Stimulated activated CD4-positive, alpha-beta T cell treated with anti-CD3 and anti-CD28 coated beads, TNF-alpha, amount 100 ng/mL, for 1 hour (primary cell): ENCODE measurements around the gene OR2G3.

Source experiments
- DNase-seq, 3 donors: peaks; one replicate each; pipeline ENCODE4 v3.0.0-alpha.2; 2020; ENCODE audit warnings: low read depth in 3 of 3, low spot score in 1 of 3

Gene OR2G3

GRCh38 chr1:247605286-247605685, at the start of gene OR2G3:
Gene OR2G3 (plus strand): TSS chr1:247605586. CDS start chr1:247605586, 0 bp downstream.
- no peak for DNase-seq

- DNase-seq, result no peak
Measured at GRCh38 chr1:247557926-247558674, 47.3 kb upstream of the OR2G3 start.

DNA sequence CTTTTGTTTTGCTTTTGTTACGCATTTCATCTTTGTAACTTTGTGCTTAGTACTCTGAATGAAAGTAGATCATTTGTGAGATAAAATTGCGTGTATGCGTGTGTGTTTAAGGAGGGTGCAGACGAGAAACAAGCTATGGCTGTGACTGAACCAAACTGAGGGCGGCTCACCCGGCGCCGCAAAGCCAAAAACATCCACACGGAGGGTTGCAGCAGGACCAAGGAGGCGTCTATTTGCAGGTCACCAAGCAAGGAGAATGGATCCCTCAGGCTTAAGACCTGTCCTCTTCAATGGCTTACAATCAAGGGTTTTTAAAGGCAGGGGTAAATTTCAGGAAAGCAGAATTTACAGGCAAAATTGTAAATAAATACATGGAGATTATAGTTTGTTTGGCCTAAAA, 43.7 kb upstream of the OR2G3 start:
- DNase-seq, result no peak

- no peak for DNase-seq
Measured at GRCh38 chr1:247562198-247562597, 43.2 kb upstream of the OR2G3 start.

- DNase-seq, result no peak
Measured at GRCh38 chr1:247574236-247574635, 31.1 kb upstream of the OR2G3 start.

DNA sequence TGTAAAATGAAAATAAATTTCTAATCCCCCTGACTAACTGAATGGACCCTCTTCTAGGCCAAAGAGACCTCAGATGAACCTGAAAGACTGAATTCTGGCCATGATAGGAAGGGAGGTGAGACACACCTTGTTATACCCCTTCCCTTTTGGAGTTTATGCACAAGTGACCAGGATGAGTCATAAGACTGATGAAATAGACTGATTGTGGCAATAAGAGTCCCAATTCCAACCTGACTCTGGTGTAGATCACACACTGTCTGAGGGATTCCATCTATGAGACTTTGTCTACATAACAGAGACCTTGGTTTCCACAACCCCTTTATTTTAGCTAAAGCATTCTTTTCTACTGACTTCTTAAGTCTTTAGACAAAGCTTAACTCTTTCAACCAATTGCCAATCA, 30.7 kb upstream of the OR2G3 start:
- DNase-seq, result no peak

GRCh38 chr1:247576514-247576913, 28.9 kb upstream of the OR2G3 start:
- DNase-seq, result no peak

DNA sequence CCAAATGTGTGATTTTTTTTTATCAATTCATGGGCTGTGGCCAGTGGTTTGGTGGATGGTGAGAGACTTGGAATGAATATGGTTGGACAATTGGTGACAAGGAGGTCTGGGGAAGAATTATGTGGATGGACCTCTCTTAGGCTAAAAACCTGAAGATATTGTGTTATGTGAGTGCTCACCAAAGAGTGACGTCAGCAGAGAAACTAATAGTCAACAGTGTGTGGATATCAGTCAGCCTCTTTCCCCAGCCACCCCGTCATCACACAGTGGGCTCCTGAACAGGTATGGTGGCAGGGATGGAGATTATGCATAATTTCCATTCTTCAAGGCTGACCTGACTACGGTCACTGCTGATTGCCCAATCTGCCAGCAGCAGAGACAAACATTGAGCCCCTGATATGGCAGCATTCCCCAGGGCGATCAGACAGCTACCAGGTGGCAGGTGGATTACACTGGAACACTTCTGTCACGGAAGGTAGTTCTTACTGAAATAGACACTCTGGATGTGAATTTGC, 26.4 kb upstream of the OR2G3 start:
- DNase-seq, result no peak

DNA sequence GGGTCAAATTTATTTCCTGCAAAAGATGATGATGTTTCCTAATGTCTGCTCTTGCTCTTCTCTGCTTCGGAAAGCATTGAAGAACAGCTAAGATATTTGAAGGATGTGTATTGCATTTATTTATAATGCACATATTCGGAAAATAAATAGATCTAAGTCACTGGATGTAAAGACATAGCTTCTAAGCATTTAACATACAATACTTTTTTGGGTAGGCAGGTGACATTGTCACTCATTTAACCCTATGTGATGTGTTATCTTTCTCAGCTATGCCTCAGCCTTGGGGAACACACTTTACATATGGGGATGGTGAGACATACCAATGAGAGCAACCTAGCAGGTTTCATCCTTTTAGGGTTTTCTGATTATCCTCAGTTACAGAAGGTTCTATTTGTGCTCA, 17.3 kb upstream of the OR2G3 start, which contains the start of gene OR2G2:
TSS of gene OR2G2 (plus strand) at position 301 of the 400 bp plus-strand sequence. CDS start at position 301, 0 bp downstream.
- no peak for DNase-seq

DNA sequence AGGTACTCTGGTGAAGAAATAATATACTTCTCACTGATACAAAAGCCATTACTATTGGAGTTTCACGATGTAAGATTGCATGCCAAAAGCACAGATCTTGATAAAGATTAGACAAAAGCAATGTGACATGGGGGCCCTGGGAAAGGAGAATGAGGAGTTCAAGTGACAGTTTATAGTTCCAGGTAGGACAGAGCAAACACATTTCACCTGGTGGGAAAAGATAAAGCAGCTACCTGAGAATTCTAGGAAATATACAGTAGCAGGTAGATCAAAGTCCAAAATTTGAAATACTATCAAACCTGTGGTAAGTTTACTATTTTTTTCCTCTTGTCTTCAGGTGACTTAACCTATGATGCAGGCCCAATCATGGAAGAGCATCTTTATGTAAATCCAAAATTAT, 8.0 kb downstream of the OR2G3 start:
- no peak for DNase-seq

DNA sequence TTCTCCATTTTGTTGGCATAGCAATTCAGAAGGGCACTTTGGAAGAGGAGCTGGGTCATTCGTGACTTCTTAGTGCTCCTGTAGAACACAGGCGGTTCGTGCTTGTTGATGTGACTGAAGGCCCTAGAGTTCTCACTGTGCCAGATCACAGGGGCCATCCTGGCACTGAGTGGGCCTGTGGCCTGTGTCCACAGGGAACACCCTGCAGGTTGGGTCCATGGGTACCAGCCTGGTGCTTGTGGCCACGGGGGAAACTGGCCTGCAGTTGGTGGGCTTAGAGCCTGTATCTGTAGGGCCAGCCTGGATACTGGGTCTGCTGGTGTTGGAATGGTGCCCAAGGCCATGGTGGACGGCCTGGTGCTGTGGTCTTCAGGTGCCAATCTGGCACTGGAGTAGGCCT, 9.2 kb downstream of the OR2G3 start:
- DNase-seq, result no peak

DNA sequence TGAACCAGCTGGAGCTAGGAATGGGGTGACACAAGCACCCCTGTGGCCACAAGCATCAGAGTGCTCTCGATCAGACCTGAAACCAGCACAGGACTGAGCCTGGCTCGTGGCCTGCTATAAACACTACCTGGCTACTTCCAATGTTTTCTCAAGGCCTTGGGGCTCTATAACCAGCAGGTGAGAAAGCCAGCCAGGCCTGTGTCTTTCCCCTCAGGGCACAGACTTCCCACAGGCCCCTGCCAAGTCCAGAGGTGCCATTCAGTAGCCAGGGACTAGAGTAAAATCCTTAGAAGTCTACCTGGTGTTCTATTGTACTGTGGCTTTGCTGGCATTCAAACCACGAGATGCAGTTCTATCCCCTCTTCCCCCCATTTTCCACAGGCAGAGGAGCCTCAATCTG, 22.6 kb downstream of the OR2G3 start:
- no peak for DNase-seq

DNA sequence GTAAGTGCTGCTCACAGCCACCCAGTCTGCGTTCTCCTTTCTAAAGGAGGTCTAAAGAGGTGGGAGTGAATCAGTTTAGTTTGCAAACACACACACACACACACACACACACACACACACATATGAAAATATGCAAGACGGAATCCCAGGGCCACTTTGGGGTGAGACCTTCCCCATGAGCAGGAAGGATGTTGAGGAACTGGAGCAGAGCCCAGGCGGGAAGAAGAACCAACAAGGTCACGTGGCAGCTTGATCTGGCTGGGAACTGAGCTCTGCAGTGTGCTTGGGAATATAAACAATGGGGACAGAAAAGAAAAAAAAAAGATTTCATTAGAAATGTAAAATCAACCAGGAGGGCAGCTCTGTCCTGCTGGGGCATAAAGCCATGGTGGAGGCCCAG, 32.6 kb downstream of the OR2G3 start:
- DNase-seq, result no peak

- no peak for DNase-seq
Measured at GRCh38 chr1:247638781-247639180, 33.4 kb downstream of the OR2G3 start.

DNA sequence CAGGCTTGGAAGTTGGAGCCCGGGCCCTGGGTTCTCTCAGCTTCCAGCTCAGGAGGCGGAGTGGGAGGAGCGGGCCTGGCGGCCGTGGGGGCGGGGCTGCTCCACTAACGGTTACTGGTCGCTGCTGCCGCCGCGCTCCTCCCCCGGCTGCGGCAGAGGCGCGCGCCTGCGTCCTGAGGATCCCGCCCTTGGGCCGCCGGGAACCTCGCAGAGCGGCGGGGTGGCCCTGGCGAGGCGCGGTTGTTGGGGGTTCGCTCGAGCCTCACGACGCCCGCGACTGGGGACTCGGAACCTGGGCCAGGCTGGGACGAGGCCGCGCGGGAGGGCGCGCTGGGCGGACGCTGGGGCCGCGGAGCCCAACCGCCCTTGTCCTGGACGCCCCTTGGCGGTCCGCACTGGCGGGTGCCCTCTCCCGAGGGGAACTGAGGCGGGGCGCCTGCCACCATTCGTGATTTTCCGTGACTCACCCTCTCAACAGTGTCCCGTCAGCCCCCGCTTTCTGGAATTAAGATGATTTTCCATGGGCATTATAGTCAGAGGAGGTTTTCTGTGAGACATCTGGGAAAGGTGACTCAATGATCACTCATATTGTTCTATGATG, 34.1 kb downstream of the OR2G3 start:
- DNase-seq, result peak in 1 of 3 donors; percentile 10

- no peak for DNase-seq
Measured at GRCh38 chr1:247642742-247643141, 37.4 kb downstream of the OR2G3 start.

DNA sequence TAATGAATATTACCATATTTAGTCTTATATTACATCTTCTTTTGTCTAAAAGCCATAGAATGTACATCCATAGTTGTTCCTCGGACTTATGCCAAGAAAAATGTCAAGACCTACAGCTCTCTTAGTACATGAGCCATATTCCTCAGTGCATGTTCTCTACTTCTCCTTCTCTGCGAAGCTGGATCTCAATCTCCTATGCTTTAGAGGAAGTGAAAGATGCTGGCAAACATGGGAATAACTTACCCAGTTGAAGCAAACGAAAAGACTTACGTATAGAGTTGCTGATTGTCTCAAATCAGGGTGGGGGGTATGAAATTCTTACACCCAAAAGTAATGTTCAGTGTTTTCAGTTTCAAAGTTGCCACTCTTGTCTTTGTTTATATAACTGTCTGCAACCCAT, 41.5 kb downstream of the OR2G3 start:
- DNase-seq, result no peak

DNA sequence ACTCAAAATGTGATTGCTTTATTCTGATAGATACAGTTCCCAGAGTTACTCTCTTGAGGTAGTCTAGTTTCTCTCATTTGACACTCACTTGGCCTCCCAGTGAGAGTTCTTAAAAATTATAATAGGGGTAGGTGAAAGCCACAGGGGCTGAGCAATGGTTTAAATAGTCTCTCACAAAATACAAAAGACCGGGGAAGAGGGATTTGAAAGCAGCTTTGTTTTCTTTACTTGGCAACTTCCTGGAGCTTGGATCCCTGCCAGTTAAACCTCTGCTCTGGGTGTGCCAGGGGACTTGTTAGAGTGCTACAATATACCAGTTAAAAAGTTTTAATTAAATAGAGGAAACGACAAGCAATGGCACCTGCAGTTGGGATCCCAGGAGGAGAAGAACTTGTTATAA, 42.5 kb downstream of the OR2G3 start:
- DNase-seq, result no peak

- no peak for DNase-seq
Measured at GRCh38 chr1:247653040-247653439, 47.7 kb downstream of the OR2G3 start.
